SHP77 (cell line): ENCODE data around the gene JUNB.

Source experiments
- DNase-seq, 2 experiments: peaks; one replicate each; lab custom pipeline; 2025; lab: John Stamatoyannopoulos, UW

JUNB gene

DNA sequence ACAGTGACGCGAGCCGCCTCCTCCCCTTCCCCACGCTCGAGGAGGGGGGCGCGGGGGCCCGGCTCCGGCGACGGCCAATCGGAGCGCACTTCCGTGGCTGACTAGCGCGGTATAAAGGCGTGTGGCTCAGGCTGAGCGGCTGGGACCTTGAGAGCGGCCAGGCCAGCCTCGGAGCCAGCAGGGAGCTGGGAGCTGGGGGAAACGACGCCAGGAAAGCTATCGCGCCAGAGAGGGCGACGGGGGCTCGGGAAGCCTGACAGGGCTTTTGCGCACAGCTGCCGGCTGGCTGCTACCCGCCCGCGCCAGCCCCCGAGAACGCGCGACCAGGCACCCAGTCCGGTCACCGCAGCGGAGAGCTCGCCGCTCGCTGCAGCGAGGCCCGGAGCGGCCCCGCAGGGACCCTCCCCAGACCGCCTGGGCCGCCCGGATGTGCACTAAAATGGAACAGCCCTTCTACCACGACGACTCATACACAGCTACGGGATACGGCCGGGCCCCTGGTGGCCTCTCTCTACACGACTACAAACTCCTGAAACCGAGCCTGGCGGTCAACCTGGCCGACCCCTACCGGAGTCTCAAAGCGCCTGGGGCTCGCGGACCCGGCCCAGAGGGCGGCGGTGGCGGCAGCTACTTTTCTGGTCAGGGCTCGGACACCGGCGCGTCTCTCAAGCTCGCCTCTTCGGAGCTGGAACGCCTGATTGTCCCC is at the start of gene JUNB:
TSS of gene JUNB (plus strand) at position 142 of the 706 bp plus-strand sequence. CDS start at position 428, 286 bp downstream.
- DNase-seq, result peak; percentile 90 to 92

DNA sequence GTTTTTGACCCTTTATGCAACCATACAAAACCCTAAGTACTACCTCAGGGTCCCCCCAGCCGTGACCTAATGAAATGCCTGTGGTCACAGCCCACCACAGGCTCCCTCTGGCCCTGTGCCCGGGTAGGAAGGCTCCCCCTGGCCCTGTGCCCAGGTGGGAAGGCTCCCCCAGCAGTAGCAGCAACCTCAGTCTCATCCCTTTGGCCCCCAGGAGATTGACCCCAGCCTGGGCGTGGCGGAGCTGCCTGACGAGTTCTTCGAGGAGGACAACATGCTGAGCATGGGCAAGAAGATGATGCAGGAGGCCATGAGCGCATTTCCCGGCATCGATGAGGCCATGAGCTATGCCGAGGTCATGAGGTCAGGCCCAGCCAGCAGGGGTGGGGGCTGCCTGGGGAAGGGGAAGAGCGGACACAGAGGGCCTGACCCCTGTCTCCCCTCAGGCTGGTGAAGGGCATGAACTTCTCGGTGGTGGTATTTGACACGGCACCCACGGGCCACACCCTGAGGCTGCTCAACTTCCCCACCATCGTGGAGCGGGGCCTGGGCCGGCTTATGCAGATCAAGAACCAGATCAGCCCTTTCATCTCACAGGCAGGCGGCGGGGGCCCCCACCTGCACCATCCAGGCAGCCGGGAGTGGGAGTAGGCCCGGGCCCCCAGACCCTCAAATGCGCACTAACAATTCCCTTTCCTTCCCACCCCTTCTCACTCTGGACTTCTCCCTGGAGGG is 46.0 kb upstream of the JUNB start:
- no peak for DNase-seq

DNA sequence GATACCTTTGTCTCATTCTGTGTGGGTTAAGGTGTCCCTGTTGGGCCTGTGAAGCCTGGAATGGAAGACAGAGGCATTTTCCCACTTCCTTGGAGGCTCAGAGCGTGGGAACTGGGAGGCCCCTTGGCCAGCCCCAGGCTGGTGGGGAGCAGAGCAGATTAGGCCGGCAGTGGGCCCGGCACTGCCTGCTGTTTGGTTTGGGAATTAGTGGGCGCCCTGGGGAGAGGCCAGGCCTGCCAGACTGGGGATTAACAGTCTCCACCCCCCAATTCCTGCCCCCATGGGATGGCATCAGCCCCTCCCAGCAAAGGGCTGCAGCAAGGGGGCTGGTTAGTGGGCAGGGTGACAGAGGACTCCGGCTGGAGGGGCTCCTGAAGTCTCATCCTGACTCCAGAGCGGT is 42.8 kb upstream of the JUNB start:
- no peak for DNase-seq

DNA sequence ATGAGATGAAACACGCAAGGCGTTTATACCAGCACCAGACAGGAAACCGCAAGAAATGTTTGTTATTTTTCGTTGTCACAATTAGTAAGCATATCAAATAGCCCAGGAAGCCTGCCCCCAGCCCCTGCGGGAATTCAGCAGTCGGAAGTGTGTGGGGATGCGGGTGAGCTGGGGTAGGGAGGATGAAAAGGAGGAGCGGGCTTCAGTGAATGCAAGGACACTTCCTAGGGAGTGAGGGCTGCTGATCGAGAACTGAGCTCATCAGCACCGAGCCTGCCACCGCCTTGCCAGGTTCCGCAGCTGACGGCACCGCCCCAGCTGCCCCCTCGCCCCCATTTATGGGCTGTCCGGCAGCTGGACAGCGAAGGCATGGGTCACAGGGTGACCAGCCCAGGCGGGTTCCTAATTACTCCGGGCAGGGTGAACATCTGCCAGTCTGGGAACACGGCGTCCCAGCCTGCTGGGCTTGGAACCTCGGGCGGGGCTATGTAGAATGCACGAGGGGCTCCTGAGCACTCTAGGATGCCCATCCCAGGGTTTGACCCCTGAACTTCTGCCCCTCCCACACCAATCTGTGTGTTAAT is 41.3 kb upstream of the JUNB start:
- DNase-seq, result no peak

DNA sequence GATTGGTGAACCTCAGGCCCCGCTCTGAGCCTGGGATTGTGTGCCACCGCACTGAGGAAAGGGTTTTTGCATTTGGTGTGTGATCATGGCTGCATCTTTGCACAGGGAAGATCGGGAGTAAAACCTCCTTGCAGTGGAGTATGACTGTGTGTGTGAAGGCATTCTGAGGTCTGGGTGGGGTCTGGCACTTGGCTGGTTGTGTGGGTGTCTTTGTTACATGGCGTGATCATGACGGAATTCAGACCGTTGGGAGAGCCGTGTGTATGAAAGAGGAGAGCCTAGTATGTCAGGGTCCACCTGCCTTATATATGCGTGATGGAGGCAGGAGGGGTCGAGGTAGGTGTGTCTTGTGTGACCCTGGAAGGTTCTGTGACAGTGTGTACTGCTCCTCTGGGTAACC is 40.4 kb upstream of the JUNB start:
- no peak for DNase-seq

DNA sequence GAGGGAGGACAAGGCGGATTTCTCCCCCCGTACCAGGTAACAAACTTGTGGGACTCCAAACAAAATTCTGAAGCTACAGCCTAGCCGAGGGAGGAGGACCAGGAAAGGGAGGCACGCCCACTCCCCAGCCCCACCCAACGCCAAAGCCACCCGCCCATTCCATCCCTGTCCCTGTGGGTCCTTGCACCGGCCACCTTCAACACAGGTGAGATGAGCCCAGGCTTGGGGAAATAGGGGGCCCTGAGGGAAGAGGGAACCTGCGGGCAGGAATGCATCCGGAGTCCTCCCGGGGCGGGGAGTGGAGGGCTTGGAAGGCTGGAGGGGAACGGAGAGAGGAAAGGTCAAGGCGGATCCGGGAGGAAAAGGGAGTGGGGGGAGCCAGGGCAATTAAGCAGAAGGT is 39.7 kb upstream of the JUNB start, which contains the start of gene BEST2:
TSS of gene BEST2 (plus strand) at position 157 of the 400 bp plus-strand sequence. CDS start 802 bp downstream, outside the sequence.
- DNase-seq, result no peak

DNA sequence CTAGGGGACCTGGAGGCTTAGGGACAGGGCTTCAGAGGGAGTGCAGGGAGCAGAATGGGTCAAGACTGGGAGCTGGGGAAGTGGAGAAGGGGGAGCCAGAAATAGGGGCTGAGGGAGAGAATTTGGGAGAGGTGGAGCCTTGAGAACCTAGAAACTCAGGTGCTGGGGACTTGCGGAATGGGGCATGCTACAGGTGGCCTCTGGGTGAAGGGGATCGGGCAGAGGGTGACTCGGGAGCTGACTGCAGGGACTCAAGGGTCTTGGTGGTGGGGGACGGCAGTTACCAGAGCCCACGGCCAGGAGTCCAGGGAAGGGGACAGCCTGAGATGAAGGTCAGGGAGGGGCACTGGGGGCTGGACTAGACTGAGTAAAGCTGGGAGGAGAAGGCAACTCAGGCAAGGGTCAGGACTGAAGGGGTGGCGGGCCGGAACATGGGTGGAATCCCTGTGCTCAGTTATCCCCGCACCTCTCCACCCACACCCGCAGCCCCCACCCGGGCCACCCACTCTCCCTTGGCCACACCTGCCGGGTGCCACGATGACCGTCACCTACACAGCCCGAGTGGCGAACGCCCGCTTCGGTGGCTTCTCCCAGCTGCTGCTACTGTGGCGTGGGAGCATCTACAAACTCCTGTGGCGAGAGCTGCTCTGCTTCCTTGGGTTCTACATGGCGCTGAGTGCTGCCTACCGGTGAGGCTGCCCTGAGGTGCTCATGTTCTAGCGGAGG is 39.1 kb upstream of the JUNB start:
- no peak for DNase-seq

DNA sequence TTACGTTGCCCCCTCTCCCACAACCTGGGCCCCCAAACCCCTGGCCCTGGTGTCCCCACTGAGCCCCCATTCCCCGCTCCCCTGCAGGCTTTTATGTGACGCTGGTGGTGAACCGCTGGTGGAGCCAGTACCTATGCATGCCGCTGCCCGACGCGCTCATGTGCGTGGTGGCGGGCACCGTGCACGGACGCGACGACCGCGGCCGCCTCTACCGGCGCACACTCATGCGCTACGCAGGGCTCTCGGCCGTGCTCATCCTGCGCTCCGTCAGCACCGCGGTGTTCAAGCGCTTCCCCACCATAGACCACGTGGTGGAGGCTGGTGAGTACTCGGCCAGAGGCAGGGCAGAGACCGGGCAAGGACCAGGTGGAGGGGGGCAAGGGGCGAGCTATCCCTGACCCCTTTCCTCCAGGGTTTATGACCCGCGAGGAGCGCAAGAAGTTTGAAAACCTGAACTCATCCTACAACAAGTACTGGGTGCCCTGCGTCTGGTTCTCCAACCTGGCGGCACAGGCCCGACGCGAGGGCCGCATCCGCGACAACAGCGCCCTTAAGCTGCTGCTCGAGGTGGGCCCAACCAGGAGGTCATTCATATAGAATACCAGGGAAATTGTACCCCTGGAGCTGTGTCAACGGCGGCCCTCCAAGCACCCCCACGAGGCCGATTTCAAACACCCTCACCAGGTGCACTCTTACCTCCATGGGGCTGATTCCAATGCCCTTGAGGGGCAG is 36.7 kb upstream of the JUNB start:
- no peak for DNase-seq

DNA sequence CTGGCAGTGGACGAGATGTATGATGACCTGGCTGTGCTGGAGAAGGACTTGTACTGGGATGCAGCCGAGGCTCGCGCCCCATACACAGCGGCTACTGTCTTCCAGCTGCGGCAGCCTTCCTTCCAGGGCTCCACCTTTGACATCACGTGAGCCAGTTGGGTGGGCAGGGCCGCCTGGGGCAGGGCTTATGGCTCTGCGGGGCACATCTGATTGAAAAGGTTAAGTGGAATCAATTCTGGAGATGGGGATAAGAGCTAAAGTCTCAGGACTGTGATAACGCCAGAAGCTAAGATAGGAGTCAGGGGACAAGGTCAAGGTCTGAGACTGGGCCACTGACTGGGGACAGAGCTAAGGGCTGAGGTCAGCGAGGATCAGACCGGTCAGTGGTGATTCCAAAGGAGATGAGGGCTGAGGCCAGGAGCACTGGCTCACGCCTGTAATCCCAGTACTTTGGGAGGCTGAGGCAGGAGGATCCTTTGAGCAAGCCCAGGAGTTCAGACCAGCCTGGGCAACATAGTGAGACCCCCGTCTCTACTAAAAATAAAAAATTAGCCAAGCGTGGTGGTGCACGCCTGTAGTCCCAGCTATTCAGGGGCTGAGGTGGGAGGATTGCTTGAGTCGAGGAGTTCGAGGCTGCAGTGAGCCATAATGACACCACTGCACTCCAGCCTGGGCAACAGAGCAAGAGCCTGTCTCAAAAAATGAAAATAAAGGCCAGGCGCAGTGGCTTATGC is 35.0 kb upstream of the JUNB start:
- DNase-seq, result no peak

DNA sequence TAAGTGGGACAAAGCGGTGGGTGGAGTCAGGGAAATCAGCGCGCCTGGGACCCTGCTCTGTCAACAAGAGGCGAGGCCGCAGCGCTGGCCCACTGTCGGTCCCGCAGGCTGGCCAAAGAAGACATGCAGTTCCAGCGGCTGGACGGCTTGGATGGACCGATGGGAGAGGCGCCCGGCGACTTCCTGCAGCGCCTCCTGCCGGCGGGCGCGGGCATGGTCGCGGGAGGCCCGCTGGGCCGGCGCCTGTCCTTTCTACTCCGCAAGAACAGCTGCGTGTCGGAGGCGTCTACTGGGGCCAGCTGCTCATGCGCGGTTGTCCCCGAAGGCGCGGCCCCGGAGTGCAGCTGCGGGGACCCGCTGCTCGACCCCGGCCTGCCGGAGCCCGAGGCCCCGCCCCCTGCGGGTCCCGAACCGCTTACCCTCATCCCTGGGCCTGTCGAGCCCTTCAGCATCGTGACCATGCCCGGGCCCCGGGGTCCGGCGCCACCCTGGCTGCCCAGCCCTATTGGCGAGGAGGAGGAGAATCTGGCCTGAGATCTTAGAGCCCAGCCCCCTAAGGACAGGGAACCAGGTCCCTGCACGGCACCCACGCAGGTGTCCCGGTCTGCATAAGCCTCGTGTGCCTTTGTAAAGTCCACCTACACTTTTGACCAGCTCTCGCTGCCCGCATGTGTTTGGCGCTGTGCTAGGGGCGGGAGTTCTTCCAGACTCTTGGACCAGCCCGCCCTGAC is 33.6 kb upstream of the JUNB start:
- peak; percentile 61 to 80 for DNase-seq

DNA sequence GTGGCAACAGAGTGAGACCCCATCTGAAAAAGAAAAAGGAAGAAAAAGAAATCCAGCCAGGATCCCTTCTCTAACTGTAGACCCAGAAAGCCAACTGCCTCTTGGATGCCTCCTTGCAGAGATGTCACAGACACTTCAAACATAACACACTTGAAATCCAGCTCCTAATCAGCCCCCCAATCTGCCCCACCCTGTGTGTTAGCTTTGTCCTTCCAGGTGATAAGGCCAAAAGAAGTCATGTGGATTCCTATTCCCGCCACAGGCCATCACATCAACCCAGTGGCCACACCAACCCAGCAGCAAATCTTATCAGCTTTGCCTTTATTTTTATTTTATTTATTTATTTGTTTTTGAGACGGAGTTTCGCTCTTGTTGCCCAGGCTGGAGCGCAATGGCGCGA is 31.6 kb upstream of the JUNB start:
- no peak for DNase-seq

DNA sequence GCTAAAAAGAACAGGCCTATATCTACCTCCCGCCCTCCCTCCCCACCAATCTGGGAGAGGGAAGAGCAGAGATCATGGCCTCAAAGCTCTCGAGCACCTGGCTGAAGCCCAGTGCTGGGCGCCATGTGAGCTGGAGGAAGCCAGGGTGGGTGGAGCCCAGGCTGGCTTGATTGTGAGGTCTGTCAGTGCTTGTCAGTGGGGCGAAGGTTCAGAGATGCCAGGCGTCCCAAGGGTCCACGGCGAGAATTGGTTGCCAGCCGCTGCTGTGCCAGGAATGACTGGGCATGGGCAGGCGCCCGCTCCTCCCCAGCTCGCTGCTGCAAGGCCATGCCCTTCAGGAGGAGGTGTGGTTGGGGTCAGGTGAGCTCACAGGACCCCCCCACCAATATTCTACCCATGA is 28.2 kb upstream of the JUNB start:
- no peak for DNase-seq

DNA sequence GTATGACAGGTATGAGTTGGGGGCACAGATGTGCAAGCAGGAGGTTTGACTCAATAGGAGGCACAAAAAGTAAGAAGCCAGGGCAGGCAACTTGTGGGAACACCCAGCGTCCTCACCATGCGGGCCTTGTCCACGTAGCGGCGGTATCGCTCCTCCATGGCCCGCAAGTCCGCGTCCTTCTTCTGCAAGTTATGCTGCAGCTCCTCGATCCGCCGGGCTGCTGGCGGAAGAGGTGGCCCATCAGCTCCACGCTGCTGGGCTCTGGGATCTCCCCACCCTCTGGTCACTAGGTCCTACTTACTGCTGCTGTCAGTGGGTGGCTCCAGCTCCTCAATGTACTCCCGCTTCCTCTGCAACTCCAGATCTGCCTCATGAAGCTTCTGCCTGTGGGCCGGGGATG is 26.6 kb upstream of the JUNB start:
- no peak for DNase-seq

DNA sequence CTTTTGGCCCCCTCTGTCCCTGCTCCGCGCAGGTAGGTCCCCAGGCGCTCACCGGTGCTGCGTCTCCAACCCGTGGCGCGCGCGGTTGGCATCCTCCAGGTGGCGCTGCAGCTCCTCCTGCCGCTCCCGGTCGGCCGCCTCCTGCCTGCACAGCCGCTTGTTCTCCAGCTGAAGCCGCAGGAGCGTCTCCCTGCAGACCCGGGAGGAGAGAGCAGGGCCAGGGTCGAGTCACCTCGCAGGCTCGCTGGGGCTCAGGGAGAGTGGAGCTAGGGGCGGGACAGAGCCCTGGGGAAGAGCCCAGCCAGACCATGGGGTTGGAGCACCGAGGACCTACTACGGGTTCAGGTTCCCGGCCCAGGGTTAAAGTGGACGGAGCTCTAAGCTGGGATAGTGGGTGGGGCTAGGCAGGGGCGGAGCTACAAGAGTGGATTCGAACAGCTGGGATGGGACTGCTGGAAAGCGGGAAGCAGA is 25.2 kb upstream of the JUNB start:
- peak; percentile 75 to 87 for DNase-seq

DNA sequence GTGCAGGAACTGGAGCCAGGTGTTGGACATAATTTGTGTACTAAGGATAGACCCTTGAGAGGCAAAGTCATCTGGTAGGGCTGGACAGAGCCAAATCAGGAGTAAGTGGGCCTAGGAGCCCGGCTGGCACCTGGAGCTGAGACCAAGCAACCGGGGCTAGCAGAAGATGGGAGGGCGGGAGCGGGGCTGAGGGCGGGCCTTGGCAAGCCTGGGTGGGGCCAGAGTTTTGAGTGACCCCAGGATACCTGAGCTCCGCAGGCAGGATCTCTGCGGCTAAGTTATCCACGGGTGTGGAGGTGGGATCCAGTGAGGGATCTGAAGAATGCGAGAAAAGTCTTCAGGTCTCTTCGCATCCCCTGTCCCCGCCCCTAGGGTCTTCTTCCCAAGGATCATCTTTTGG is 24.1 kb upstream of the JUNB start:
- no peak for DNase-seq

DNA sequence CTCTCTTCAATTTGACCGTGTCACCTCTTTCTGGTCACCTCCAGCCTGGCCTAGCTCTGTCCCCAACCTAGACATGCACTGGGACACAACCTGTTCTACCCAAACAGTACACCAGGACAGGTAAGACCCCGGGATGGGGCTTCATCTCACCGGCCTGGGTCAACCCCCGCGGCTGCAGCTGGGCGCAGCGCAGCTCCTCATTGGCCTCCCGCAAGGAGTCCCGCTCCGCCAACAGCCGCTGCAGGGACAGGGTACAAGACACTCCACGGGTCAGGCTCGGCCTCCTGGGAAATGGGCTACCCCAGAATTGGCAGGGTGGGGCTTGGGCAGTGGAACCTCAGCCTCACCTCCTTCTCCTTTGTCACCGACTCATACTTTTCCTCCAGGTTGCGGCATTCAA is 23.6 kb upstream of the JUNB start:
- DNase-seq, result no peak

DNA sequence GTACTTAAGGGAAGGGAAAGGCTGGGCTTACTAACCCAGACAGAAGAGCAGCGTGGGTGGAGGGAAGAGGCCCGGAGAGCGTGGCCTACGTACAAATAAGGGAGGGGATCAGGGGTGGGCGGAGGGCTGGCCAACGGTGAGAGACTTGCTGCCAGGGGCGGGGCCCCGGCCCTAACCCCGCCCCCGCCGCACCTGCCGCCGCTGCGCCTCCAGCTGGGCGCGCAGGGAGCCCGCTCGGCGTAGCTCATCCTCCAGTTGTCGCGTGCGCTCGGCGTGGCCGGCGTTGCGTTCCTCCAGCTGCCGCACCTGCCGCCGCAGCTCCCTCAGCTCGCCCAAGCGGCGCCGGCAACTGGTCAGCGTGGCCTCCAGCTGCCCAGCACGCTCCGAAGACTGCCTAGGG is 21.6 kb upstream of the JUNB start:
- peak; percentile 91 to 95 for DNase-seq

DNA sequence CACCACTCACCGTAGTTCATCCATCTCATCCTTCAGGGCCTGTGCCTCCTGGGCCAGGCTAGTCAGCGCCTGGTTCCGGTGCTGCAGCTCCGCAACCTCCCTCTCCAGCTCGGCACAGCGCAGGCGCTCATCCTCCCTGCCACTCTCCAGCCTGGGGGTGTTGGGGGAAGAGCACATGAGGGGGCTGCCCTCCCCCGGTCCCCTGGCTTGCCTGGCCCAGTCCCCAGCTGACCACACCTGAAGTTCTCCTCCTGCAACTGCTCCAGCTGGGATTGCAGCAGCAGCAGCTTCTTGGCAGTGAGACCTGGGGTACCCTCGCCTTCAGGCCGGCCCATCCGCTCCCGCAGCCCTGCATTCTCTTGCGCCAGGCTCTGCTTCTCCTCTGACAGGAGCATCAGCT is 20.4 kb upstream of the JUNB start:
- no peak for DNase-seq

DNA sequence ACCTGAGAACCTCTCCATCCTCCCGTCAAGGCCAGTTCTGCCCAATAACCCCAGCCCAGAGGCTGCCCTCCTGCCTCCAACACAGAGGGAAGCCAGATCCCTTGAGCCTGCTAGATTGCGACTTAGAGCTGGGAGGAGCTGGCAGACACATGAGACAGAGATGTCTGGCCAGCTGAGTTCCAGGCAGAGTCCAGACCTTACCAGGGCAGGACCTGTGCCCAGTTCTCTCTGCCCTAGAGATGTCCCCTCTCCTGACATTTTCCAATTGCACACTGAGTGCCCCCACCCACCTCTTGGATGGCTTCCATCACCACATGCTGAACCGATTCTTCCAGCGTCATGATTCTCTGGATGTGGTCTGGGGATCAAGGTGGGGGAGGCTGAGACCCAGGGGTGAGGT is 19.0 kb upstream of the JUNB start:
- no peak for DNase-seq

DNA sequence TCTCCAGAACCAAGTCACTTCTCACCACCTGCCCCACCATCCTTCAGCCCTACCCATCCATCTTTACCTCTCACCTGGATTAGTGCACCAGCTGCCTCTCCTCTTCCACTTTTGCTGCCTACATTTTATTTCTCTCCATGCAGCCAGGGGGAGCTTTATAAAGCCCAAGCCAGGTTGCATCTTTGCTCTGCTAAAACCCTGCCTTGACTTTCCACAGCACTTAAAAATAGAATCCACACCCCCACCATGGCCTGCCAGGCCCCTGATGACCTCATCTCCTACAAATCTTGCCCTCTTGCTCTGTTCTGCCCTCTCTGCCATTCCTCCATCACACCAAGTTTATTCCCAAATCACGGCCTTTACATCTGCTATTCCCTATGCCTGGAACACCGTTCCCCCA is 17.7 kb upstream of the JUNB start:
- no peak for DNase-seq
